ENCODE results near the gene TRIM59. TPM values are rescaled to one million over a fixed set of nuclear protein-coding genes. Genes with fewer than 3 reads are reported as not detected.

Gene TRIM59
- total and polyA plus RNA-seq, 2 of the 4 experiments (the other 2 are of a cell fraction): 8.0 to 65.4 TPM

GRCh38 chr3:160394009-160394392 lies 55.6 kb downstream of the TRIM59 start:
- H2AK9ac ChIP-seq (replicated peaks; ENCODE audit: low read depth, low read length, poor library complexity): no peak overlapping the region
- H3K23ac ChIP-seq (ENCODE audit: low read depth, low read length): no peak overlapping the region
- H4K91ac ChIP-seq (ENCODE audit: insufficient read depth, low read depth, low read length): no peak overlapping the region
- H3K14ac ChIP-seq (replicated peaks; ENCODE audit: low read depth, low read length): no peak overlapping the region
- no peak overlapping the region for H3K4ac ChIP-seq (ENCODE audit: low read depth, low read length)
- H4K20me1 ChIP-seq (ENCODE audit: insufficient read depth, low read length): no peaks in the 10 kb centered on the region; the same call in 1 of the 2 replicates
- H3K27ac ChIP-seq (ENCODE audit: insufficient read depth, low read length): no peak overlapping the region
- H3K56ac ChIP-seq (ENCODE audit: extremely low read depth, insufficient read depth, low read length): no peak overlapping the region
- peaks cover 3% of the 10 kb centered on the region; the same call in 1 of the 2 replicates for H3K4me1 ChIP-seq (ENCODE audit: control insufficient read depth, insufficient read depth, low read length)
- no peak overlapping the region for H4K8ac ChIP-seq (ENCODE audit: low read depth in 2 of 2, low read length in 2 of 2)
- no peaks in the 10 kb centered on the region; the same call in 1 of the 2 replicates for H3K9me1 ChIP-seq (ENCODE audit: insufficient read depth, low read length)
- in situ Hi-C loops (cut with MboI; ENCODE audit: low sequenced_read_pairs) (no loop called here), dilution Hi-C loops (cut with HindIII; ENCODE audit: low sequenced_read_pairs, unreplicated experiment) (no loop called here), intact Hi-C loops (cut with micrococcal nuclease) (no loop called here)
- DNase-seq: no peak
- no peak overlapping the region for H3K4me2 ChIP-seq (ENCODE audit: low read depth, low read length)
- no peak overlapping the region for H3K9ac ChIP-seq (ENCODE audit: low read depth, low read length)
- no peak overlapping the region for H2BK120ac ChIP-seq (ENCODE audit: low read depth, low read length)
- CTCF ChIA-PET: interaction anchor here (0.6 kb wide), 1 partner anchor 29 kb away, joined by 3 read pairs; no protein-coding TSS in a partner anchor
- H3K18ac ChIP-seq (ENCODE audit: low read depth, low read length): no peak overlapping the region
- POLR2A ChIA-PET (ENCODE audit: unreplicated experiment): interaction anchor here (1.1 kb wide), 1 partner anchor 16 kb away, joined by 4 read pairs; no protein-coding TSS in a partner anchor
- no CpG with 5 or more reads among the region's 3 CpGs for WGBS, 2 experiments (ENCODE audit: extremely low coverage in 2 of 2, insufficient read length in 1 of 2)
- H3K9me3 ChIP-seq (ENCODE audit: control insufficient read depth, insufficient read depth, low read length): no peaks in the 10 kb centered on the region
- no peak overlapping the region for H2AK5ac ChIP-seq (ENCODE audit: low read depth, low read length)
- peaks cover 15 to 42% of the 10 kb centered on the region in 2 experiments for H3K79me1 ChIP-seq (ENCODE audit: low read depth in 1 of 2, low read length in 2 of 2)
- H4K5ac ChIP-seq (ENCODE audit: low read depth, low read length): no peak overlapping the region
- H2BK5ac ChIP-seq (ENCODE audit: low read depth, low read length, poor library complexity, severe bottlenecking): no peak overlapping the region
- H3K27me3 ChIP-seq (ENCODE audit: control insufficient read depth, insufficient read depth, low read length): no peaks in the 10 kb centered on the region
- TF ChIP-seq RFX5 (IDR thresholded peaks at IDR 0.05; ENCODE audit: low read depth, low read length): no peak
- TF ChIP-seq NFE2L2 (IDR thresholded peaks at IDR 0.05; ENCODE audit: low read depth, low read length): no peak
- no peak for TF ChIP-seq FOS (IDR thresholded peaks at IDR 0.05; ENCODE audit: low read depth, low read length)
- TF ChIP-seq BHLHE40 (IDR thresholded peaks at IDR 0.05; ENCODE audit: low read depth, low read length): no peak
- TF ChIP-seq CTCF (conservative IDR thresholded peaks at IDR 0.05; ENCODE audit: low read depth, low read length): no peak
- no peak for TF ChIP-seq ELK1 (IDR thresholded peaks at IDR 0.05; ENCODE audit: borderline replicate concordance, low read depth, low read length)
- TF ChIP-seq POLR2A (IDR thresholded peaks at IDR 0.05; ENCODE audit: low read depth, low read length): no peak
- no peak for TF ChIP-seq CHD1 (IDR thresholded peaks at IDR 0.05; ENCODE audit: low read depth, low read length)
- TF ChIP-seq RAD21 (IDR thresholded peaks at IDR 0.05; ENCODE audit: low read length): no peak
- H3K36me3 ChIP-seq (ENCODE audit: control insufficient read depth, insufficient read depth, low read length): no peaks in the 10 kb centered on the region
- no peak overlapping the region for H2BK15ac ChIP-seq (ENCODE audit: low read depth, low read length)
- no TSS peak for BruUV-seq (replicated peaks)
- H2AFZ ChIP-seq (replicated peaks; ENCODE audit: low read length, poor library complexity): no peak overlapping the region
- no peak overlapping the region for H3K4me3 ChIP-seq (ENCODE audit: insufficient read depth, low read depth, low read length)
- no peak for ATAC-seq (ENCODE audit: low read depth)
- no peak overlapping the region for H2BK20ac ChIP-seq (ENCODE audit: low read depth, low read length)
